Stomach (tissue), 4 donors: Measurements from ENCODE around the gene DOK6.

Experiments used
- CTCF ChIP-seq, 7 experiments: fragments of 450-650 bp in 4 of 7; fragments of 200-600 bp in 3 of 7; sonication (generic) in 3 of 7; IDR thresholded peaks; one replicate each; pipeline ENCODE4 v1.5.1; 2016 to 2019; ENCODE audit warnings: antibody characterized with exemption in 7 of 7, control low read depth in 2 of 7, mild to moderate bottlenecking in 1 of 7
- EP300 ChIP-seq: sonication (generic); formaldehyde crosslinking; IDR thresholded peaks from one replicate; pipeline ENCODE4 v1.6.1; 2017; ENCODE audit warnings: antibody characterized with exemption
- POLR2A ChIP-seq, 4 donors: fragments of 450-650 bp; IDR thresholded peaks; one replicate each; pipeline ENCODE4 v1.6.1; 2016; ENCODE audit warnings: antibody characterized with exemption in 4 of 4, control low read depth in 2 of 4, mild to moderate bottlenecking in 1 of 4, moderate library complexity in 1 of 4
- POLR2AphosphoS5 ChIP-seq, 3 donors: sonication (generic); formaldehyde crosslinking; IDR thresholded peaks; one replicate each; pipeline ENCODE4 v1.6.1; 2016; ENCODE audit warnings: antibody characterized with exemption in 3 of 3

- no peak for TF ChIP-seq POLR2A (IDR thresholded peaks at IDR 0.05)
- TF ChIP-seq CTCF (IDR thresholded peaks at IDR 0.05) = no peak
- TF ChIP-seq POLR2AphosphoS5 (IDR thresholded peaks at IDR 0.05) = no peak
- TF ChIP-seq EP300 = no peak
These were observed 385.7 kb downstream of the DOK6 start for GRCh38 chr18:69786427-69786826.
